ENCODE data around the gene SMARCB1.

Gene SMARCB1

GRCh38 chr22:23762842-23763578 lies 23.8 kb upstream of the SMARCB1 start, which contains the start of gene C22orf15:
TSS of gene C22orf15 (plus strand) at chr22:23762990. CDS start at chr22:23763307, 317 bp downstream.
- DNase-seq (ENCODE audit: insufficient read length, low spot score) (no peak), FAIRE-seq (no peak)
- no peak for TF ChIP-seq CTCF (IDR thresholded peaks at IDR 0.05; ENCODE audit: insufficient read depth, missing control alignments)

DNA sequence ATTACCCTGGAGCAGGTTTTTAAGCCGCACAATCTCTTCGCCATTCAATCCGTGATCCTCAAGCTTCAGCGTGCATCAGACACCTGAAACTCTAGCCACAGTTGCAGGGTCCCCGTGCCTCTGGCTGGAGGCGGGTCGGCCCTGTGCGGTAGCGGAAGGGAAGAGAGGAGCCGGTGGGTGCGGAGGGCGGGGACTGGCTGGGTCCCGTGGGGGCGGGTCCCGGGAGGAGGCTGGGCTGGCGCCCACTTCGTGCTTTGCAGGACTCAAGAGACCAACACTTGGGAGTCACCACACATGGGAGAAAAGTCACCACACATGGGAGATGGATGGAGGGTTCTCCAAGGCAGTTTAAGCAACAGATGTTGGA lies 23.2 kb upstream of the SMARCB1 start:
- DNase-seq (ENCODE audit: insufficient read length, low spot score) = no peak
- no peak for FAIRE-seq
- TF ChIP-seq CTCF (IDR thresholded peaks at IDR 0.05; ENCODE audit: insufficient read depth, missing control alignments) = no peak

DNA sequence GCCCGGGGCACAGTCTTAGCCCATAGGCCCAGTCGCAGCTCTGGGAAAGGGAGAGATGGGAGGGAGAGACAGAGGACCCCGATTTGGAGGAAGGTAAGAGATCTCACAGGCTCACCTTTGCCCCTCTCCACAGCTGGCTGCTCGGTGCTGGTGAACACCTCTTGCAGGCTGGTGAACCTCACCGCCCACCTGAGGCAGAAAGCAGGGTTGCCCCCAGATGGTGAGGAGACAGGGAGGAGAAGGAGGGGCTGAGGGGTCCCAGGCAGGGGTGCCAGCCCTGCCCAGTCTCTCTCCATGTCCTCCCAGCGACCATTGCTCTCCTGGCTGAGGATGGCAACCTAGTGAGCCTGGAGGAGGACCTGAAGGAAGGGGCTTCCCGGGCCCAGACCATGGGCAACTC lies 22.8 kb upstream of the SMARCB1 start:
- DNase-seq (ENCODE audit: insufficient read length, low spot score) (no peak), FAIRE-seq (no peak)
- no peak for TF ChIP-seq CTCF (IDR thresholded peaks at IDR 0.05; ENCODE audit: insufficient read depth, missing control alignments)

DNA sequence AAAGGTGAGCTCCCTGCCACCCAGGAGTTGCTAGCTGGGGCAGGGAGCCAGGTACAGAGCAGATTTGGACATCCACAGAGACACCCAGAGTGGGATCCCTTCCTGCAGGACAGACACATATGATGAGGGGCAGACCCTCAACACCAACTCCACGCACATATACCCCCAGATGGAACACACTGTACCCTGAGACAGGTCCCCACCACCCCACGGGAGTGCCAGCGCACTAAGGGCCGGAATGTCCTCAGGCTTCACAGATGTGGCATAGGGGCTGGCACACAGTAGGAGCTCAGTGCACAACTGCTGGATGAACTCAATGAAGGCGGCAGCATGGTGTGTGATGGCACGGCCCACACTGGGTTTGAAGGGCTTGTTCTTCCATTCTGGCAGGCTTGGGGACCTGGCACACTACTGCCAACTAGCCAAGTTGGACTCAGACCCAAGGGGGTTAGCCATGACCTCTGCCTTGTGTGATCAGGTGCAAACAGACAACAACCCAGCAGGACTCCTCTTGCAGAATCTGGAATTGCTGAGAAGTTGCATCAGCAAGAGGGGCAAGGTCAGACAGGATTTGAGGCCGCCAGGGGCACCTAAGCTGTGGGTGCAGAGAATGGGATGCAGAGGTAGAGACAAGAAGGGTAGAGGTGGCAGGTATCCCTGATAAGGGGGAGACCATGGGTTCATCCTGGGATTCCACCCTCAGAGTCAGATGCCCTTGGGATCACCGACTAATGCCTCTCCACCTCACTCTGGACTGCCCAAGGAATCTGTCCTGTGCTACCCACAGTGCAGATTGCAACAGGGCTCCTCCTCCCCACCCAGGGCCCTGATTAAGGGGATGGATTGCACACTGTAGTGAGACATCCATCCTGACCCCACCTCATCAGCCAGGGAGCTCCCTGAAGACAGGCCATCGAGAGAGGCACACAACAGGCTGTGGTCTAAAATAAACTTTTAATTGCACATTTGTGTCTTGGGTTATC lies 21.6 kb upstream of the SMARCB1 start:
- FAIRE-seq (no peak), DNase-seq (ENCODE audit: insufficient read length, low spot score) (no peak)
- TF ChIP-seq CTCF (IDR thresholded peaks at IDR 0.05; ENCODE audit: insufficient read depth, missing control alignments) = no peak

- TF ChIP-seq CTCF (IDR thresholded peaks at IDR 0.05; ENCODE audit: insufficient read depth, missing control alignments) = no peak
- DNase-seq (ENCODE audit: insufficient read length, low spot score) = no peak
- no peak for FAIRE-seq
These were observed 19.5 kb upstream of the SMARCB1 start for GRCh38 chr22:23767303-23767672.

GRCh38 chr22:23767673-23768548 lies 18.9 kb upstream of the SMARCB1 start, which contains the start of gene CHCHD10:
TSS of gene CHCHD10 (minus strand) at chr22:23767972. CDS start at chr22:23767874, 98 bp downstream.
- peak; percentile 95 for DNase-seq (ENCODE audit: insufficient read length, low spot score)
- peak; percentile 60 for TF ChIP-seq CTCF (IDR thresholded peaks at IDR 0.05; ENCODE audit: insufficient read depth, missing control alignments)
- FAIRE-seq = no peak
